Coronary artery (tissue), 2 donors: ENCODE results near the gene ASZ1.

Experiments
- DNase-seq: peaks from one replicate; pipeline ENCODE4 v3.0.0-alpha.2; 2017; ENCODE audit warnings: low spot score
- H3K27ac ChIP-seq, 2 donors: fragments of 200-600 bp; sonication (generic); one replicate each; pipeline ENCODE4 v1.5.1; 2016 to 2019
- H3K4me3 ChIP-seq: fragments of 200-600 bp; sonication (generic); 2 replicates; pipeline ENCODE4 v1.5.1; 2016; ENCODE audit warnings: mild to moderate bottlenecking, moderate library complexity
- TF ChIP-seq, protein P1 (sequence below): fragments of 200-600 bp; sonication (generic); IDR thresholded peaks from one replicate; pipeline ENCODE4 v1.5.1; 2019; ENCODE audit warnings: antibody characterized with exemption

Gene ASZ1

DNA sequence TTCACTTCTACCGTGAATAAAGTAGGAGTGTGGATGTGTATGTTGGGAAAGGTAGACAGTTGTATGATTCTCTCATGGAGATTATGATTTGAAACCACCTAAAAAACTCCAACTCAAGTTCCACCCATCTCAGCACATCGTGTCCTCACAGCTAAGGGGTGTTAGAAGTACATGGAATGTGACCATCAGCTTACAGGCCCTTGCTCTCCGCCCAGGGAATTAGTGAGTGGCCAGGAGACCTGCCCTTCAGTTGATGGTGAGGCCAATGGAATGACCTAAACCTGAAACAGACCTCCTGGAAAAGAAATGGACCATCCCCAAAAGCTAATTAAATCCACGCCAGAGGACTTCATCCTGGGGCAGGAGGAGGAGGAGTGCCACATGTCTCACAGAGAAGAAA is 102.3 kb downstream of the ASZ1 start:
- DNase-seq: no peak

DNA sequence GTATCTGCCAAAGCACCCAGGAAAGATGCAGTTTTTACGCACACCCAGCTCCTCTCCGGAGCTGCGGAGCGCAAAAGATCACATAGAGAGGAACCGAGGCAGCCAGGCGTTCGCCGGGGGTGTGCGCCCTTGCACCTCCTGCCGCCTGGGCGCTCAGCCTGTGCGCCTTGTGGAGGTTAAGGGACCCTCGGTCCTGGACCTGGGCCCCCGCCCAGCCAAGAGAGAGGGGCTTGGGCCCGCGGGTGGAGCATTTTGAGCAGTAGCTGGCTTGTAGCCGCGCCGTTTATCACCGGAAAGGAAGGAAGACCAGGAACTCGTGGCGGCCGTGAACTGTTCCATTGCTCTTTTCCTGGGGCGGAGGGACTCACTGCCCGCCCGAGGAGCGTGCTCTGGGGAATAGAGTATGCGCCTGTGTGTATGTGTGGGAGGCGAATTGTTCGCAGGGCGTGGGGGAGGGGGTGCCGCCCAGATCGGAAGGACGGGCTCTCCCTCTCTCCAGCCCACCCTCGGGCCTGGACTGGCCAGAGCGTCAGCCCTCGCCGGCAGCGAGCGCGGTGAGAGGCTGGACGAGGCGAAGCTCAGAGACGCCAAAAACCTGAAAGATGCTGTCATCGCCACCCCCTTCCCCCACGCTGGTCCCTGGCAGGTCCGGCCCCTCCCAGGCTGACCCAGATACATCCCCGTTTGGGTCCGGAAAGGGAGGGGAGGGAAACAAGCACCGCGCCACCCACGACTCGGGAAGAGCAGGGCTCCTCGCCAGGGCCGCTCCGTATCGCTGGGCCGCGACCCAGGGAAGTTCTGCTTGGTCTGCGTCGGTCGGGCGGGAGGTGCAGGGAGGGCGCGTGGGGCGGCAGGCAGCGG is 103.2 kb downstream of the ASZ1 start:
- H3K27ac ChIP-seq: peak overlapping the region in 1 of 2 donors; percentile 16
- peak overlapping the region; percentile 78 for H3K4me3 ChIP-seq
- TF ChIP-seq, protein P1, sequence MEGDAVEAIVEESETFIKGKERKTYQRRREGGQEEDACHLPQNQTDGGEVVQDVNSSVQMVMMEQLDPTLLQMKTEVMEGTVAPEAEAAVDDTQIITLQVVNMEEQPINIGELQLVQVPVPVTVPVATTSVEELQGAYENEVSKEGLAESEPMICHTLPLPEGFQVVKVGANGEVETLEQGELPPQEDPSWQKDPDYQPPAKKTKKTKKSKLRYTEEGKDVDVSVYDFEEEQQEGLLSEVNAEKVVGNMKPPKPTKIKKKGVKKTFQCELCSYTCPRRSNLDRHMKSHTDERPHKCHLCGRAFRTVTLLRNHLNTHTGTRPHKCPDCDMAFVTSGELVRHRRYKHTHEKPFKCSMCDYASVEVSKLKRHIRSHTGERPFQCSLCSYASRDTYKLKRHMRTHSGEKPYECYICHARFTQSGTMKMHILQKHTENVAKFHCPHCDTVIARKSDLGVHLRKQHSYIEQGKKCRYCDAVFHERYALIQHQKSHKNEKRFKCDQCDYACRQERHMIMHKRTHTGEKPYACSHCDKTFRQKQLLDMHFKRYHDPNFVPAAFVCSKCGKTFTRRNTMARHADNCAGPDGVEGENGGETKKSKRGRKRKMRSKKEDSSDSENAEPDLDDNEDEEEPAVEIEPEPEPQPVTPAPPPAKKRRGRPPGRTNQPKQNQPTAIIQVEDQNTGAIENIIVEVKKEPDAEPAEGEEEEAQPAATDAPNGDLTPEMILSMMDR: no peak
- no peak for DNase-seq

More for the DNA sequence above, 102.3 kb downstream of the ASZ1 start:
- Histone ChIP-seq H3K4me3 (peak overlapping the region; percentile 78), H3K27ac (no peak overlapping the region)
- TF ChIP-seq, protein P1: no peak

DNA sequence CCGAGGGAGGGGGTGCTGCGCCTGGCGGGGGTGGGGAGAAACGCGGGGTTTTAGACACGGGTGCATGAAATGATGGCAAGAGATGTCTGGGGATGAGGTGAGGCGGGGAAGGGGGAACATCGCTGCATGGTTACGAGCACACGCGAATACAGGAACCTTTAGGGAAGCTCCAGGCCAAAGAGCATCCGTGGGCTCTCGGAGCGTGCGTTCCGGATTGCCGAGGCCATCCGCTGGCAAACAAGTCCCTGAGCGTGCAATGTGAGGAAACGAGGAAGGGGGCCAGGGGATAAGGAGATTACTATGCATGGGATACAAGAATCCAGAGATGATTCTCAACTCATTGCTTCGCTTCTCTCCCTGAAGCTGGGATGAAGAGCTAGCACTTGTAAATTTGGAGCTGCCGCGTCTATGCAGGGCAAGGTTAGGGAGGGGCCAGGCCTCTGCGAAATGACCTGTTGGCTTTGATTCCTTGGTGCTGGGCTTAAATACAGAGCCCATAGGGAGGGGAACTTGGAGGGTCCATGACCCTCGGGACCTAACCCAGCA is 103.9 kb downstream of the ASZ1 start:
- no peak for DNase-seq
- TF ChIP-seq, protein P1: no peak
- peak overlapping the region; percentile 78 for H3K4me3 ChIP-seq
- H3K27ac ChIP-seq: no peak overlapping the region

DNA sequence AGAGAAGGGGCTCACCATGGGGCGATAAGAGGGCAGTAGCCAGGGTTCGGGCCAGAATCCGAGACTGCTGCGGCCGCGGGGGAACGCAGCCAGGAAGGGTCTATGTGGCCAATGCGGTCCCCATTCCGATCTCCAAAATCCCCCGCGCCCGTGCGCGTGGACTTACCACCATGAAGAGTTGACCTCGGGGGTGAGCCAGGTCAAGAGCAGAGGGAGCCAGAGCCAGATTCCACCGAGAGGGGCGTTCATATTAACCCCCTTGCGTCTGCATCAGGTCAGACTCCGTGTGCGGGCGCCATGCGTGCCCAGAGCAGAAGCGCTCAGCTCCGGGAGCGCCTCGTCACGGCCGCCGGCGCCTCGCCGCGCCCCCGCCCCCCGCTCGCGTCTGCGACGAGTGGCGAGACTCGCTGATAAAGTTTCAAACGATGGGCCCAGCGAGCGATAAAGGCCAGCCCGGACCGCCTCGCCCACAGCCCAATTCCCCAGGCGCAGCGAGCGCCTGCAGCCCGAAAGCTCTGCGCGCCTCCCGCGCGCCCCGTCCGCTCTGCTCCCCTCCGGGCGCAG is 104.5 kb downstream of the ASZ1 start, which contains the start of gene WNT2:
TSS of gene WNT2 (minus strand) at position 318 of the 564 bp plus-strand sequence. CDS start at position 249, 69 bp downstream.
- TF ChIP-seq, protein P1: no peak
- no peak within 1 kb of the TSS for H3K27ac ChIP-seq
- no peak for DNase-seq
- peak within 1 kb of the TSS; percentile 78 for H3K4me3 ChIP-seq

DNA sequence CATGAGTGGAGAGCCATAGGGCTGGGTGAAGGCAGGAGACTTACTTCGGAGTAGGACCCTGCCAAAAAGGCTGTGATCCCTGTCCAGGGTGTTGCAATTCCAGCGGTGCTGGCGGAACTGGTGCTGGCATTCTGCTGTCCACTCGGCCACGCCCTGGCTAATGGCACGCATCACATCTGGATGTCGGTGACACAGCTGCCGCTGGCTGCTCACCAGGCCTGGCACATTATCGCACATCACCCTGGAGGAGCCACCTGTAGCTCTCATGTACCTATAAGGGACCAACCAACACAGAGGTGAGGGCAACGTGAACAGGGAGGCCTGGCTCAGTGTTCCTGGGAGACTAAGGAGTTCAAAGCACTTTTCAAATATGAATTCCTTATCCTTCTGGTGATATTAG is 106.8 kb downstream of the ASZ1 start:
- no peak overlapping the region for H3K4me3 ChIP-seq
- no peak for DNase-seq
- TF ChIP-seq, protein P1: no peak
- no peak overlapping the region for H3K27ac ChIP-seq

DNA sequence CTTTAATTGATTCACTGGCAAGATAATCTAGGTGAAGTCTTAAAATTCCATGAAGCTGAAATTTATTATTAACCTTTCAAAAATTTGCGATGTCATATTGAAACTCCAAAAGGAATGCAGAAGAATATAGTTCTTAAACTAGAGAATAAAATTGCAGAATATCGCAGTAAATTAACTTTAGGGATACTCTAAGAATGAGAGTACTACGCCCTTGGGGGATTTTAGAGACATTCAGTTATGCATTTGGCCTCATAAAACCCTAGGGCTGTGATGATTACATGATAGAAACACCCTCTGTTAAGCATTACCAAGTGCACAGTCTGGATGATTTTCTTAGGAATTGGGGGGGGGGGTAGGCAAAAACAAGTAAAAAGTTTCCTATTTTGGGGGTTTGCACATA is 108.1 kb downstream of the ASZ1 start:
- TF ChIP-seq, protein P1: no peak
- Histone ChIP-seq H3K4me3 (no peak overlapping the region), H3K27ac (no peak overlapping the region)
- DNase-seq: no peak
